ENCODE data around the gene KMT5B. TPM values are rescaled to one million over a fixed set of nuclear protein-coding genes. Genes with fewer than 3 reads are reported as not detected.
A peak's percentile ranks its signal among the peaks of the same experiment; 100 is the strongest.

Gene KMT5B
- total and polyA plus RNA-seq, 2 of the 13 experiments (the other 11 are each of a cell fraction or from before 2014, with no cell fraction given) = 17.6 to 23.7 TPM

- TF ChIP-seq TCF12 (IDR thresholded peaks at IDR 0.05) (no peak), TCF12 (CRISPR knock-in tag; IDR thresholded peaks at IDR 0.05) (no peak), ZFY (CRISPR knock-in tag; IDR thresholded peaks at IDR 0.05) (no peak), ZFP36L1 (CRISPR knock-in tag; IDR thresholded peaks at IDR 0.05) (no peak), ADNP (CRISPR knock-in tag; IDR thresholded peaks at IDR 0.05) (peak; percentile 55), SKI (IDR thresholded peaks at IDR 0.05; ENCODE audit: partially characterized antibody) (peak; percentile 44), MIXL1 (CRISPR knock-in tag; IDR thresholded peaks at IDR 0.05) (no peak), ZNF484 (CRISPR knock-in tag; IDR thresholded peaks at IDR 0.05; ENCODE audit: borderline replicate concordance, low read depth) (no peak), RBM22 (optimal IDR thresholded peaks at IDR 0.05; ENCODE audit: low read length) (no peak), ASH2L (IDR thresholded peaks at IDR 0.05; ENCODE audit: insufficient read length, low read depth, low read length) (no peak), IKZF4 (CRISPR knock-in tag; IDR thresholded peaks at IDR 0.05; ENCODE audit: borderline replicate concordance, low read depth, not compliant biosample characterization) (peak; percentile 59), FIP1L1 (IDR thresholded peaks at IDR 0.05; ENCODE audit: borderline replicate concordance, insufficient read depth, low read depth, low read length) (no peak), RARA (CRISPR knock-in tag; IDR thresholded peaks at IDR 0.05) (peak; percentile 81), DBP (CRISPR knock-in tag; IDR thresholded peaks at IDR 0.05; ENCODE audit: not compliant biosample characterization) (no peak), POLR2A (IDR thresholded peaks at IDR 0.05; ENCODE audit: insufficient read depth in 1 of 2, low read depth in 2 of 2, low read length in 2 of 2) (peak; percentile 60 to 71), NFE2L1 (CRISPR knock-in tag; IDR thresholded peaks at IDR 0.05; ENCODE audit: borderline replicate concordance) (no peak), SIX1 (CRISPR knock-in tag; IDR thresholded peaks at IDR 0.05; ENCODE audit: borderline replicate concordance) (no peak), PHB2 (IDR thresholded peaks at IDR 0.05; ENCODE audit: partially characterized antibody) (no peak), MAF1 (CRISPR knock-in tag; IDR thresholded peaks at IDR 0.05; ENCODE audit: borderline replicate concordance) (0 out of 2 replicates have a peak, but pooled peaks have one; percentile 33), ZNF343 (CRISPR knock-in tag; IDR thresholded peaks at IDR 0.05) (no peak), NONO (IDR thresholded peaks at IDR 0.05) (no peak), NONO (CRISPR knock-in tag; conservative IDR thresholded peaks at IDR 0.05) (0 out of 2 replicates have a peak, but pooled peaks have one; percentile 54), KLF13 (CRISPR knock-in tag; IDR thresholded peaks at IDR 0.05) (no peak), THAP11 (CRISPR knock-in tag; IDR thresholded peaks at IDR 0.05) (no peak), MYC (CRISPR knock-in tag; IDR thresholded peaks at IDR 0.05; ENCODE audit: borderline replicate concordance) (0 out of 2 replicates have a peak, but pooled peaks have one; percentile 51), ZNF672 (CRISPR knock-in tag; IDR thresholded peaks at IDR 0.05) (no peak), ZIK1 (CRISPR knock-in tag; IDR thresholded peaks at IDR 0.05; ENCODE audit: borderline replicate concordance, low read depth) (no peak)
- TF ChIP-seq, protein P1, sequence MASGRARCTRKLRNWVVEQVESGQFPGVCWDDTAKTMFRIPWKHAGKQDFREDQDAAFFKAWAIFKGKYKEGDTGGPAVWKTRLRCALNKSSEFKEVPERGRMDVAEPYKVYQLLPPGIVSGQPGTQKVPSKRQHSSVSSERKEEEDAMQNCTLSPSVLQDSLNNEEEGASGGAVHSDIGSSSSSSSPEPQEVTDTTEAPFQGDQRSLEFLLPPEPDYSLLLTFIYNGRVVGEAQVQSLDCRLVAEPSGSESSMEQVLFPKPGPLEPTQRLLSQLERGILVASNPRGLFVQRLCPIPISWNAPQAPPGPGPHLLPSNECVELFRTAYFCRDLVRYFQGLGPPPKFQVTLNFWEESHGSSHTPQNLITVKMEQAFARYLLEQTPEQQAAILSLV (CRISPR knock-in tag; IDR thresholded peaks at IDR 0.05; ENCODE audit: borderline replicate concordance) = no peak
- TF ChIP-seq, protein P2, sequence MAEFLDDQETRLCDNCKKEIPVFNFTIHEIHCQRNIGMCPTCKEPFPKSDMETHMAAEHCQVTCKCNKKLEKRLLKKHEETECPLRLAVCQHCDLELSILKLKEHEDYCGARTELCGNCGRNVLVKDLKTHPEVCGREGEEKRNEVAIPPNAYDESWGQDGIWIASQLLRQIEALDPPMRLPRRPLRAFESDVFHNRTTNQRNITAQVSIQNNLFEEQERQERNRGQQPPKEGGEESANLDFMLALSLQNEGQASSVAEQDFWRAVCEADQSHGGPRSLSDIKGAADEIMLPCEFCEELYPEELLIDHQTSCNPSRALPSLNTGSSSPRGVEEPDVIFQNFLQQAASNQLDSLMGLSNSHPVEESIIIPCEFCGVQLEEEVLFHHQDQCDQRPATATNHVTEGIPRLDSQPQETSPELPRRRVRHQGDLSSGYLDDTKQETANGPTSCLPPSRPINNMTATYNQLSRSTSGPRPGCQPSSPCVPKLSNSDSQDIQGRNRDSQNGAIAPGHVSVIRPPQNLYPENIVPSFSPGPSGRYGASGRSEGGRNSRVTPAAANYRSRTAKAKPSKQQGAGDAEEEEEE (CRISPR knock-in tag; IDR thresholded peaks at IDR 0.05; ENCODE audit: borderline replicate concordance) = no peak
Observed at GRCh38 chr11:68146010-68146540, 67.0 kb downstream of the KMT5B start (continued).

All from HepG2 (cell line).